Natural killer cell (primary cell): ENCODE measurements around the gene STX10. TPM values are rescaled to one million over a fixed set of nuclear protein-coding genes. Genes with fewer than 3 reads are reported as not detected.

Source experiments
- ATAC-seq, 3 donors: fragments of 150-1000 bp in 2 of 3; fragments of 200-7000 bp in 1 of 3; cut with Tn5 transposase; 1 replicate in 1 of 3; 2 replicates in 2 of 3; pipeline ENCODE4 v1.10.0; 2021; ENCODE audit warnings: mild to moderate bottlenecking in 2 of 3, moderate library complexity in 2 of 3
- DNase-seq, 2 donors: peaks; one replicate each; pipeline versions ENCODE4 v3.0.0 to v3.0.0-alpha.2; 2013 to 2021; ENCODE audit warnings: mixed read lengths in 1 of 2
- H3K27ac ChIP-seq: one replicate; pipeline ENCODE4 v1.5.1; 2013; ENCODE audit warnings: mild to moderate bottlenecking, low read length
- H3K27me3 ChIP-seq: one replicate; pipeline ENCODE4 v1.6.1; 2013; ENCODE audit warnings: low read length; ENCODE audit not compliant: control insufficient read depth, insufficient read depth
- H3K36me3 ChIP-seq: one replicate; pipeline ENCODE4 v1.6.1; 2013; ENCODE audit warnings: low read length; ENCODE audit not compliant: control insufficient read depth, insufficient read depth
- H3K4me1 ChIP-seq: one replicate; pipeline ENCODE4 v1.6.1; 2013; ENCODE audit warnings: low read length; ENCODE audit not compliant: control insufficient read depth, insufficient read depth
- H3K4me3 ChIP-seq: one replicate; pipeline ENCODE4 v1.5.1; 2013; ENCODE audit warnings: low read length
- H3K9me3 ChIP-seq: one replicate; pipeline ENCODE4 v1.6.1; 2013; ENCODE audit warnings: low read length; ENCODE audit not compliant: control insufficient read depth, insufficient read depth
- H3K27ac Mint-ChIP-seq, 2 donors: one replicate each; pipeline ENCODE4 v1.8.0; 2022; ENCODE audit warnings: mild to moderate bottlenecking in 2 of 2, mixed read lengths in 2 of 2, moderate library complexity in 1 of 2
- H3K27me3 Mint-ChIP-seq, 2 donors: one replicate each; pipeline ENCODE4 v1.8.0; 2022; ENCODE audit warnings: low read depth in 2 of 2, mixed read lengths in 2 of 2
- H3K36me3 Mint-ChIP-seq: one replicate; pipeline ENCODE4 v1.8.0; 2022; ENCODE audit warnings: mixed read lengths
- H3K4me1 Mint-ChIP-seq, 2 donors: one replicate each; pipeline ENCODE4 v1.8.0; 2022; ENCODE audit warnings: mixed read lengths in 2 of 2
- H3K4me3 Mint-ChIP-seq: one replicate; pipeline ENCODE4 v1.8.0; 2022; ENCODE audit warnings: mild to moderate bottlenecking, moderate library complexity, mixed read lengths
- H3K9me3 Mint-ChIP-seq, 2 donors: one replicate each; pipeline ENCODE4 v1.8.0; 2022; ENCODE audit warnings: mixed read lengths in 2 of 2
- CTCF ChIP-seq: fragments of 200-600 bp; IDR thresholded peaks from one replicate; pipeline ENCODE4 v1.8.0; 2022; ENCODE audit warnings: antibody characterized with exemption
- WGBS: methylation state at CpG from one replicate; pipeline ENCODE4 v1.1.7; 2013; ENCODE audit warnings: missing lambda C conversion rate; ENCODE audit not compliant: insufficient coverage; 5-methylcytosine and 5-hydroxymethylcytosine counted together
- intact Hi-C: fragments of 100-400 bp; cut with micrococcal nuclease; formaldehyde crosslinking; loops from one replicate; pipeline ENCODE4 v1.14.2; 2022
- total RNA-seq, 4 donors: library from RNA; stranded (reverse); fragments of 120-200 nt in 1 of 4; gene quantifications; one replicate each; pipeline versions ENCODE4 v1.2.3 to v1.2.4, GENCODE V29; 2013 to 2022

Gene STX10
- total RNA-seq, 3 donors from 2014 or later (not counting 1 experiment from before 2014, with no cell fraction given) = 39.2 to 46.9 (median 42.0) TPM

- peak; percentile 85 to 93 for DNase-seq
- under 1% methylated on average over 51 of the region's 51 CpGs for WGBS
- Histone ChIP-seq H3K4me1 (peaks cover 51% of the 10 kb centered on the region), H3K4me3 (peak within 1 kb of the TSS; percentile 68), H3K27ac (peak within 1 kb of the TSS; percentile 41), H3K36me3 (peaks cover 5% of the 10 kb centered on the region), H3K9me3 (no peaks in the 10 kb centered on the region), H3K27me3 (no peaks in the 10 kb centered on the region)
- no peaks in the 10 kb centered on the region for H3K9me3 Mint-ChIP-seq
- H3K4me3 Mint-ChIP-seq = peak within 1 kb of the TSS; percentile 99
- no peak for TF ChIP-seq CTCF
- no peaks in the 10 kb centered on the region for H3K27me3 Mint-ChIP-seq
- peak; percentile 63 to 77 (median 70) for ATAC-seq
- H3K4me1 Mint-ChIP-seq = peaks cover 38 to 52% of the 10 kb centered on the region in 2 donors
- H3K27ac Mint-ChIP-seq = peak within 1 kb of the TSS; percentile 88 to 93
- no peaks in the 10 kb centered on the region for H3K36me3 Mint-ChIP-seq
- intact Hi-C loops = loop anchor here (1.0 to 2.0 kb wide), 2 partner anchors 14 to 36 kb away; partner anchors contain the start of gene LYL1
These were observed 33.6 kb downstream of the STX10 start, which contains the start of gene TRMT1 for GRCh38 chr19:13116282-13117175. Gene TRMT1, minus strand, starts transcription at chr19:13116740. Its CDS starts 341 bp downstream, at chr19:13116399.

GRCh38 chr19:13115936-13116281 is 34.3 kb downstream of the STX10 start:
- H3K9me3 ChIP-seq = no peaks in the 10 kb centered on the region
- peak overlapping the region in 1 of 2 donors; percentile 88 for H3K27ac Mint-ChIP-seq
- H3K27ac ChIP-seq = peak overlapping the region; percentile 5
- peak overlapping the region; percentile 99 for H3K4me3 Mint-ChIP-seq
- peak overlapping the region; percentile 68 for H3K4me3 ChIP-seq
- 6% methylated on average over 18 of the region's 18 CpGs for WGBS
- H3K9me3 Mint-ChIP-seq = no peaks in the 10 kb centered on the region
- H3K36me3 ChIP-seq = peaks cover 5% of the 10 kb centered on the region
- intact Hi-C loops = loop anchor here (1.0 to 2.0 kb wide), 2 partner anchors 13 to 36 kb away; partner anchors contain the start of gene LYL1
- TF ChIP-seq CTCF = no peak
- ATAC-seq (no peak), DNase-seq (no peak)
- H3K4me1 ChIP-seq = peaks cover 46% of the 10 kb centered on the region
- no peaks in the 10 kb centered on the region for H3K36me3 Mint-ChIP-seq
- H3K4me1 Mint-ChIP-seq = peaks cover 31 to 45% of the 10 kb centered on the region in 2 donors
- H3K27me3 ChIP-seq = no peaks in the 10 kb centered on the region
- no peaks in the 10 kb centered on the region for H3K27me3 Mint-ChIP-seq

- H3K9me3 Mint-ChIP-seq = no peaks in the 10 kb centered on the region
- no peaks in the 10 kb centered on the region for H3K36me3 Mint-ChIP-seq
- H3K4me1 ChIP-seq = peaks cover 21% of the 10 kb centered on the region
- no peaks in the 10 kb centered on the region for H3K27me3 Mint-ChIP-seq
- peaks cover 6% of the 10 kb centered on the region for H3K36me3 ChIP-seq
- no peak overlapping the region for H3K4me3 Mint-ChIP-seq
- peaks cover 13 to 19% of the 10 kb centered on the region in 2 donors for H3K4me1 Mint-ChIP-seq
- no peak overlapping the region for H3K27ac Mint-ChIP-seq
- no peak overlapping the region for H3K27ac ChIP-seq
- ATAC-seq (no peak), DNase-seq (no peak)
- 97% methylated on average over 10 of the region's 10 CpGs for WGBS
- intact Hi-C loops = no loop called here
- H3K27me3 ChIP-seq = no peaks in the 10 kb centered on the region
- no peaks in the 10 kb centered on the region for H3K9me3 ChIP-seq
- H3K4me3 ChIP-seq = no peak overlapping the region
- TF ChIP-seq CTCF = no peak
These were observed 37.6 kb downstream of the STX10 start for GRCh38 chr19:13112555-13112954.
